ENCODE data around the gene LRRC1.

Gene LRRC1

DNA sequence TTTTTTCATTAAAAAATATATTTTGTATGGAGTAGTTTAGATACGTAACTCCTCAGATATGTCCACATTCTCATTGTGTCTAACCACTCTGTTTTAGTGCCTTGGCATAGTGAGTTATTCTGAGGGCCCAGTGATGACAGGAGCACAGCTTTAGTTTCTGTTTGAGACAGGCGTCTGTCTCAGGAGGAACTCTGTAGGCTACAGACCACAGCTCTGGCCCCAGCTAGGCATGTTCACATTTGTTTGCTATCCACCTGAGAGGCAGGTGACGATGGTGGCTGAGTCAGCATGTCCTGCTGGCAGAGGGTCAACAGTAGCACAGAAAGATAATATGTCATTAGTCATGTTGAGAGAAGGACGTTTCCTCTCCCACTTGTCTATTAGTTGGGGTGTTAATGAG lies 16.3 kb downstream of the LRRC1 start:
- no peak overlapping the region for H2AK5ac ChIP-seq (ENCODE audit: low read length)
- H3K4me3 ChIP-seq (ENCODE audit: low read length), result no peak overlapping the region
- no peak overlapping the region for H3K9ac ChIP-seq (ENCODE audit: low read length)
- no peak overlapping the region for H3K4ac ChIP-seq (ENCODE audit: low read depth, low read length)
- H3K79me1 ChIP-seq (ENCODE audit: low read length), result peaks cover 3% of the 10 kb centered on the region
- WGBS (ENCODE audit: extremely low coverage, insufficient coverage, low lambda C conversion rate), result no CpG with 5 or more reads among the region's 4 CpGs
- H3K36me3 ChIP-seq (ENCODE audit: control insufficient read depth, insufficient read depth, low read length), result no peaks in the 10 kb centered on the region
- H3K79me2 ChIP-seq (ENCODE audit: control insufficient read depth, insufficient read depth, low read length), result no peaks in the 10 kb centered on the region
- no peaks in the 10 kb centered on the region for H3K27me3 ChIP-seq (ENCODE audit: insufficient read depth, low read length, poor library complexity)
- H3K18ac ChIP-seq (ENCODE audit: low read length), result no peak overlapping the region
- no peak overlapping the region for H4K5ac ChIP-seq (ENCODE audit: low read length)
- H3K4me1 ChIP-seq (ENCODE audit: control insufficient read depth, low read depth, low read length), result peaks cover 14% of the 10 kb centered on the region
- H2BK120ac ChIP-seq (ENCODE audit: low read depth, low read length), result no peak overlapping the region
- H3K27ac ChIP-seq (ENCODE audit: low read depth, low read length), result peak overlapping the region; percentile 17
- no peak overlapping the region for H3K56ac ChIP-seq (ENCODE audit: low read length)
- peak; percentile 88 for DNase-seq
- H2BK15ac ChIP-seq (replicated peaks; ENCODE audit: low read depth), result no peak overlapping the region
- H2BK5ac ChIP-seq (ENCODE audit: low read length), result no peak overlapping the region
- no peak overlapping the region for H3K4me2 ChIP-seq (ENCODE audit: low read length)
- H4K8ac ChIP-seq (ENCODE audit: low read depth, low read length), result no peak overlapping the region
- H3K23ac ChIP-seq (ENCODE audit: low read length), result no peak overlapping the region

GRCh38 chr6:53811746-53812145 lies 16.9 kb downstream of the LRRC1 start:
- Histone ChIP-seq H2BK120ac (ENCODE audit: low read depth, low read length) (no peak overlapping the region), H2BK5ac (ENCODE audit: low read length) (no peak overlapping the region), H2AK5ac (ENCODE audit: low read length) (no peak overlapping the region), H2BK15ac (replicated peaks; ENCODE audit: low read depth) (no peak overlapping the region), H3K4me1 (ENCODE audit: control insufficient read depth, low read depth, low read length) (peaks cover 11% of the 10 kb centered on the region), H3K27me3 (ENCODE audit: insufficient read depth, low read length, poor library complexity) (no peaks in the 10 kb centered on the region), H3K9ac (ENCODE audit: low read length) (no peak overlapping the region), H4K5ac (ENCODE audit: low read length) (no peak overlapping the region), H3K18ac (ENCODE audit: low read length) (no peak overlapping the region), H3K36me3 (ENCODE audit: control insufficient read depth, insufficient read depth, low read length) (no peaks in the 10 kb centered on the region), H3K23ac (ENCODE audit: low read length) (no peak overlapping the region), H3K4ac (ENCODE audit: low read depth, low read length) (no peak overlapping the region), H3K56ac (ENCODE audit: low read length) (no peak overlapping the region), H3K4me3 (ENCODE audit: low read length) (no peak overlapping the region), H3K79me2 (ENCODE audit: control insufficient read depth, insufficient read depth, low read length) (no peaks in the 10 kb centered on the region), H3K79me1 (ENCODE audit: low read length) (peaks cover 3% of the 10 kb centered on the region), H3K27ac (ENCODE audit: low read depth, low read length) (peak overlapping the region; percentile 17), H3K4me2 (ENCODE audit: low read length) (no peak overlapping the region), H4K8ac (ENCODE audit: low read depth, low read length) (no peak overlapping the region)
- peak; percentile 56 for DNase-seq
- WGBS (ENCODE audit: extremely low coverage, insufficient coverage, low lambda C conversion rate), result no CpG with 5 or more reads among the region's 5 CpGs

DNA sequence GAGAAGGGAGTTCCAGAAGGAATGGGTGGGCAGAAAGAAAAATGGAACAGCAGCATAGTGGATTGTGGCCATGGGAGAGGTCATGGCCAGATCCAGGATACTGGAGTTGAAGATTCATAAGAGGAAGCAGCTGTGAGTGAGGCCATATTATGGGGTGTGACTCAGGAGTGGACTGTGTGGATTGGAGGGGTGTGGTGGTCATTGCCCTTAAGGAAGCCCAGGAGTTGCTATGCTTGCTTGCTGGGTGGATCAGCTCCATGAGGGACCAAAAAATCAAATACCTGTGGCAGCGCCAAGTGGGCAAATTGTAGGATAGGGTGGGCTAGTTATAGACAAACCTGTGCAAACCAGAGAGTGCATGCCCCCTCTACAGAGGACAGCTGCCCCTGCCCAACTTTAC lies 18.3 kb downstream of the LRRC1 start:
- H3K4me1 ChIP-seq (ENCODE audit: control insufficient read depth, low read depth, low read length), result peaks cover 11% of the 10 kb centered on the region
- DNase-seq, result no peak
- WGBS (ENCODE audit: extremely low coverage, insufficient coverage, low lambda C conversion rate), result no CpG with 5 or more reads among the region's 1 CpG

GRCh38 chr6:53813801-53814200 lies 19.0 kb downstream of the LRRC1 start:
- Histone ChIP-seq H3K36me3 (ENCODE audit: control insufficient read depth, insufficient read depth, low read length) (no peaks in the 10 kb centered on the region), H4K8ac (ENCODE audit: low read depth, low read length) (no peak overlapping the region), H3K4ac (ENCODE audit: low read depth, low read length) (no peak overlapping the region), H3K4me1 (ENCODE audit: control insufficient read depth, low read depth, low read length) (peaks cover 11% of the 10 kb centered on the region), H3K27ac (ENCODE audit: low read depth, low read length) (no peak overlapping the region), H2BK5ac (ENCODE audit: low read length) (no peak overlapping the region), H3K79me1 (ENCODE audit: low read length) (no peaks in the 10 kb centered on the region), H3K4me3 (ENCODE audit: low read length) (no peak overlapping the region), H3K18ac (ENCODE audit: low read length) (no peak overlapping the region), H3K27me3 (ENCODE audit: insufficient read depth, low read length, poor library complexity) (no peaks in the 10 kb centered on the region), H4K5ac (ENCODE audit: low read length) (no peak overlapping the region), H2AK5ac (ENCODE audit: low read length) (no peak overlapping the region), H3K56ac (ENCODE audit: low read length) (no peak overlapping the region), H2BK120ac (ENCODE audit: low read depth, low read length) (no peak overlapping the region), H2BK15ac (replicated peaks; ENCODE audit: low read depth) (no peak overlapping the region), H3K79me2 (ENCODE audit: control insufficient read depth, insufficient read depth, low read length) (no peaks in the 10 kb centered on the region), H3K9ac (ENCODE audit: low read length) (no peak overlapping the region), H3K4me2 (ENCODE audit: low read length) (no peak overlapping the region), H3K23ac (ENCODE audit: low read length) (no peak overlapping the region)
- DNase-seq, result no peak
- WGBS (ENCODE audit: extremely low coverage, insufficient coverage, low lambda C conversion rate), result no CpG with 5 or more reads among the region's 1 CpG

More for the DNA sequence above, 18.3 kb downstream of the LRRC1 start:
- Histone ChIP-seq H4K5ac (ENCODE audit: low read length) (no peak overlapping the region), H3K4ac (ENCODE audit: low read depth, low read length) (no peak overlapping the region), H3K23ac (ENCODE audit: low read length) (no peak overlapping the region), H3K27ac (ENCODE audit: low read depth, low read length) (no peak overlapping the region), H3K4me2 (ENCODE audit: low read length) (no peak overlapping the region), H4K8ac (ENCODE audit: low read depth, low read length) (no peak overlapping the region), H2AK5ac (ENCODE audit: low read length) (no peak overlapping the region), H2BK15ac (replicated peaks; ENCODE audit: low read depth) (no peak overlapping the region), H3K36me3 (ENCODE audit: control insufficient read depth, insufficient read depth, low read length) (no peaks in the 10 kb centered on the region), H2BK5ac (ENCODE audit: low read length) (no peak overlapping the region), H3K9ac (ENCODE audit: low read length) (no peak overlapping the region), H3K18ac (ENCODE audit: low read length) (no peak overlapping the region), H3K79me2 (ENCODE audit: control insufficient read depth, insufficient read depth, low read length) (no peaks in the 10 kb centered on the region), H3K79me1 (ENCODE audit: low read length) (peaks cover 2% of the 10 kb centered on the region), H3K4me3 (ENCODE audit: low read length) (no peak overlapping the region), H3K27me3 (ENCODE audit: insufficient read depth, low read length, poor library complexity) (no peaks in the 10 kb centered on the region), H3K56ac (ENCODE audit: low read length) (no peak overlapping the region), H2BK120ac (ENCODE audit: low read depth, low read length) (no peak overlapping the region)

GRCh38 chr6:53814353-53814752 lies 19.5 kb downstream of the LRRC1 start:
- H3K23ac ChIP-seq (ENCODE audit: low read length), result no peak overlapping the region
- peaks cover 11% of the 10 kb centered on the region for H3K4me1 ChIP-seq (ENCODE audit: control insufficient read depth, low read depth, low read length)
- no peak overlapping the region for H3K4me3 ChIP-seq (ENCODE audit: low read length)
- no peak overlapping the region for H4K8ac ChIP-seq (ENCODE audit: low read depth, low read length)
- no peak overlapping the region for H3K56ac ChIP-seq (ENCODE audit: low read length)
- H3K27ac ChIP-seq (ENCODE audit: low read depth, low read length), result no peak overlapping the region
- H2BK5ac ChIP-seq (ENCODE audit: low read length), result no peak overlapping the region
- H3K9ac ChIP-seq (ENCODE audit: low read length), result no peak overlapping the region
- no peaks in the 10 kb centered on the region for H3K27me3 ChIP-seq (ENCODE audit: insufficient read depth, low read length, poor library complexity)
- no peak overlapping the region for H4K5ac ChIP-seq (ENCODE audit: low read length)
- H2BK15ac ChIP-seq (replicated peaks; ENCODE audit: low read depth), result no peak overlapping the region
- H3K79me1 ChIP-seq (ENCODE audit: low read length), result no peaks in the 10 kb centered on the region
- H3K36me3 ChIP-seq (ENCODE audit: control insufficient read depth, insufficient read depth, low read length), result no peaks in the 10 kb centered on the region
- no peak overlapping the region for H2BK120ac ChIP-seq (ENCODE audit: low read depth, low read length)
- H2AK5ac ChIP-seq (ENCODE audit: low read length), result no peak overlapping the region
- no CpG with 5 or more reads among the region's 2 CpGs for WGBS (ENCODE audit: extremely low coverage, insufficient coverage, low lambda C conversion rate)
- no peak overlapping the region for H3K4ac ChIP-seq (ENCODE audit: low read depth, low read length)
- H3K18ac ChIP-seq (ENCODE audit: low read length), result no peak overlapping the region
- H3K79me2 ChIP-seq (ENCODE audit: control insufficient read depth, insufficient read depth, low read length), result no peaks in the 10 kb centered on the region
- no peak overlapping the region for H3K4me2 ChIP-seq (ENCODE audit: low read length)
- DNase-seq, result no peak

- no peak overlapping the region for H2BK5ac ChIP-seq (ENCODE audit: low read length)
- DNase-seq, result no peak
- H3K4me3 ChIP-seq (ENCODE audit: low read length), result no peak overlapping the region
- no peak overlapping the region for H3K4ac ChIP-seq (ENCODE audit: low read depth, low read length)
- WGBS (ENCODE audit: extremely low coverage, insufficient coverage, low lambda C conversion rate), result no CpG with 5 or more reads among the region's 7 CpGs
- H3K79me1 ChIP-seq (ENCODE audit: low read length), result no peaks in the 10 kb centered on the region
- H3K4me2 ChIP-seq (ENCODE audit: low read length), result no peak overlapping the region
- H3K27ac ChIP-seq (ENCODE audit: low read depth, low read length), result no peak overlapping the region
- H3K79me2 ChIP-seq (ENCODE audit: control insufficient read depth, insufficient read depth, low read length), result no peaks in the 10 kb centered on the region
- no peak overlapping the region for H2BK15ac ChIP-seq (replicated peaks; ENCODE audit: low read depth)
- H3K9ac ChIP-seq (ENCODE audit: low read length), result no peak overlapping the region
- no peak overlapping the region for H4K5ac ChIP-seq (ENCODE audit: low read length)
- H3K36me3 ChIP-seq (ENCODE audit: control insufficient read depth, insufficient read depth, low read length), result no peaks in the 10 kb centered on the region
- peaks cover 11% of the 10 kb centered on the region for H3K4me1 ChIP-seq (ENCODE audit: control insufficient read depth, low read depth, low read length)
- no peak overlapping the region for H3K56ac ChIP-seq (ENCODE audit: low read length)
- H2BK120ac ChIP-seq (ENCODE audit: low read depth, low read length), result no peak overlapping the region
- H2AK5ac ChIP-seq (ENCODE audit: low read length), result no peak overlapping the region
- H4K8ac ChIP-seq (ENCODE audit: low read depth, low read length), result no peak overlapping the region
- no peaks in the 10 kb centered on the region for H3K27me3 ChIP-seq (ENCODE audit: insufficient read depth, low read length, poor library complexity)
- H3K23ac ChIP-seq (ENCODE audit: low read length), result no peak overlapping the region
- no peak overlapping the region for H3K18ac ChIP-seq (ENCODE audit: low read length)
Measured at GRCh38 chr6:53815381-53816119, 20.7 kb downstream of the LRRC1 start.

Data from mesendoderm (in vitro differentiated cells).